ENCODE data around the gene LRRN3.
A peak's percentile ranks its signal among the peaks of the same experiment; 100 is the strongest.

The LRRN3 gene

DNA sequence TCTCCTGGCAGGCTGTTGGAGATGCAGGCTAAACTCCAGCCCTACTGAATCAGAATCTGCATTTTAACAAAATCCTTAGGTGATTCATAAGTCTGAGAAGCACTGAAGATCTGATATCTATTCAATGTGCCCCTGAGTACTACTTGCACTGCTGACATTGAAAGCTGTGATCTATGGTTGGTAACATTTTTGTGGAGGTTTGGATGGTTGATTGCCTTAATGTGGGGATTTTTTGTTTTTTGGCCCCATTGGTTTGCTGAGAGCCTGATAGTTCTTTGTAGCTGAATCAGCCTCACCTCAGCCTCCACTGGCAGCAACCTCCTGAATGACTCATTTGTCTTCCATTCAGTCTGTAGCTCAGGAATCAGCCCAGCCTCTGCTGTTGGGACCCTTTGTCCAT, 14.7 kb upstream of the LRRN3 start:
- TF ChIP-seq EZH2 (optimal IDR thresholded peaks at IDR 0.05; ENCODE audit: low read depth, low read length) (no peak), EZH2phosphoT487 (IDR thresholded peaks at IDR 0.05; ENCODE audit: low read length) (no peak), CTCF (IDR thresholded peaks at IDR 0.05; ENCODE audit: low read length) (no peak)
- no peak overlapping the region for H3K4me3 ChIP-seq (ENCODE audit: low read length)
- no peak for DNase-seq
- H2AFZ ChIP-seq (ENCODE audit: low read length) = no peak overlapping the region
- H3K27ac ChIP-seq (ENCODE audit: low read length) = no peak overlapping the region
- no peaks in the 10 kb centered on the region for H4K20me1 ChIP-seq (ENCODE audit: insufficient read depth, low read length)
- H3K79me2 ChIP-seq (ENCODE audit: low read length) = no peaks in the 10 kb centered on the region
- no peak overlapping the region for H3K4me2 ChIP-seq (ENCODE audit: low read depth, low read length)
- H3K4me1 ChIP-seq (ENCODE audit: low read length) = peaks cover 38% of the 10 kb centered on the region
- no peaks in the 10 kb centered on the region for H3K27me3 ChIP-seq (replicated peaks; ENCODE audit: insufficient read depth, low read length)
- no peaks in the 10 kb centered on the region for H3K9me2 ChIP-seq (replicated peaks; ENCODE audit: insufficient read depth, low read length)
- no peaks in the 10 kb centered on the region for H3K36me3 ChIP-seq (replicated peaks; ENCODE audit: insufficient read depth, low read length)
- H3F3A ChIP-seq (ENCODE audit: insufficient read depth, low read length) = peaks cover 7% of the 10 kb centered on the region; the same call in 1 of the 2 replicates
- H3K9ac ChIP-seq (ENCODE audit: low read length) = no peak overlapping the region
- H3K9me3 ChIP-seq (replicated peaks; ENCODE audit: insufficient read depth, low read length) = no peaks in the 10 kb centered on the region

DNA sequence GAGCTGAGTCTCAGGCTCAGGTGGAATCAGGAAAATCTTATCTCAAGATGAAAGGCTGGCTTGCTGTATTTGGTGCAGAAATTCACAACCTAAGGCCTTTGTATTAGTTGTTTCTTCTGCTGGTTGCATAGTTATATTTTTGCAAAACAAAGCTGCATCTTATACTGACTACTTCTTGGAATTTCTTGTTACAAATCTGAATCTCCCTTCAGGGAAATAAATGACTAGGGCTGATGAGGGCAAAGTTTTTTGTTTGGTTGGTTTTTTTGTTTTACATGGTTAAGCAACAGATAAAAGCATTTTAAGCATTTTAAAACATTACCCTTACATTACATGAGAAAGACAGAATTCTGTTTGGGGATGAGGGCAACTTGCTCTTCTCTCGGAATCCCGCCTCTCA, 13.9 kb upstream of the LRRN3 start:
- Histone ChIP-seq H3K4me1 (ENCODE audit: low read length) (peaks cover 40% of the 10 kb centered on the region), H3K9me2 (replicated peaks; ENCODE audit: insufficient read depth, low read length) (no peaks in the 10 kb centered on the region), H3K4me2 (ENCODE audit: low read depth, low read length) (no peak overlapping the region), H3K36me3 (replicated peaks; ENCODE audit: insufficient read depth, low read length) (no peaks in the 10 kb centered on the region), H2AFZ (ENCODE audit: low read length) (no peak overlapping the region), H3K27me3 (replicated peaks; ENCODE audit: insufficient read depth, low read length) (no peaks in the 10 kb centered on the region), H3K27ac (ENCODE audit: low read length) (no peak overlapping the region), H3K9ac (ENCODE audit: low read length) (no peak overlapping the region), H3F3A (ENCODE audit: insufficient read depth, low read length) (peaks cover 15% of the 10 kb centered on the region; the same call in 1 of the 2 replicates), H4K20me1 (ENCODE audit: insufficient read depth, low read length) (no peaks in the 10 kb centered on the region), H3K79me2 (ENCODE audit: low read length) (no peaks in the 10 kb centered on the region), H3K4me3 (ENCODE audit: low read length) (no peak overlapping the region), H3K9me3 (replicated peaks; ENCODE audit: insufficient read depth, low read length) (no peaks in the 10 kb centered on the region)
- no peak for TF ChIP-seq CTCF (IDR thresholded peaks at IDR 0.05; ENCODE audit: low read length)
- no peak for TF ChIP-seq EZH2 (optimal IDR thresholded peaks at IDR 0.05; ENCODE audit: low read depth, low read length)
- TF ChIP-seq EZH2phosphoT487 (IDR thresholded peaks at IDR 0.05; ENCODE audit: low read length) = no peak
- no peak for DNase-seq

GRCh38 chr7:111080495-111081105, 10.3 kb upstream of the LRRN3 start:
- H3K27me3 ChIP-seq (replicated peaks; ENCODE audit: insufficient read depth, low read length) = no peaks in the 10 kb centered on the region
- no peak overlapping the region for H3K4me3 ChIP-seq (ENCODE audit: low read length)
- no peaks in the 10 kb centered on the region for H4K20me1 ChIP-seq (ENCODE audit: insufficient read depth, low read length)
- H3K4me2 ChIP-seq (ENCODE audit: low read depth, low read length) = peak overlapping the region; percentile 46
- H3F3A ChIP-seq (ENCODE audit: insufficient read depth, low read length) = peaks cover 42% of the 10 kb centered on the region
- H3K9me2 ChIP-seq (replicated peaks; ENCODE audit: insufficient read depth, low read length) = no peaks in the 10 kb centered on the region
- peaks cover 58% of the 10 kb centered on the region for H3K4me1 ChIP-seq (ENCODE audit: low read length)
- H3K36me3 ChIP-seq (replicated peaks; ENCODE audit: insufficient read depth, low read length) = no peaks in the 10 kb centered on the region
- DNase-seq = peak; percentile 85
- H2AFZ ChIP-seq (ENCODE audit: low read length) = no peak overlapping the region
- peak overlapping the region; percentile 3; the same call in 1 of the 2 replicates for H3K9ac ChIP-seq (ENCODE audit: low read length)
- H3K79me2 ChIP-seq (ENCODE audit: low read length) = no peaks in the 10 kb centered on the region
- no peak for TF ChIP-seq CTCF (IDR thresholded peaks at IDR 0.05; ENCODE audit: low read length)
- TF ChIP-seq EZH2 (optimal IDR thresholded peaks at IDR 0.05; ENCODE audit: low read depth, low read length) = no peak
- TF ChIP-seq EZH2phosphoT487 (IDR thresholded peaks at IDR 0.05; ENCODE audit: low read length) = no peak
- H3K27ac ChIP-seq (ENCODE audit: low read length) = peak overlapping the region; percentile 81; the same call in 1 of the 2 replicates
- no peaks in the 10 kb centered on the region for H3K9me3 ChIP-seq (replicated peaks; ENCODE audit: insufficient read depth, low read length)
